Regular cardiac myocyte (primary cell): ENCODE measurements around the gene SARS2. TPM values are rescaled to one million over a fixed set of nuclear protein-coding genes. Genes with fewer than 3 reads are reported as not detected.

Experiments used
- total RNA-seq: library from RNA; depleted of rRNA; stranded (reverse); fragments of >200 nt; gene quantifications from 2 replicates; pipeline ENCODE4 v1.2.3, GENCODE V29; 2014

The SARS2 gene, protein sequence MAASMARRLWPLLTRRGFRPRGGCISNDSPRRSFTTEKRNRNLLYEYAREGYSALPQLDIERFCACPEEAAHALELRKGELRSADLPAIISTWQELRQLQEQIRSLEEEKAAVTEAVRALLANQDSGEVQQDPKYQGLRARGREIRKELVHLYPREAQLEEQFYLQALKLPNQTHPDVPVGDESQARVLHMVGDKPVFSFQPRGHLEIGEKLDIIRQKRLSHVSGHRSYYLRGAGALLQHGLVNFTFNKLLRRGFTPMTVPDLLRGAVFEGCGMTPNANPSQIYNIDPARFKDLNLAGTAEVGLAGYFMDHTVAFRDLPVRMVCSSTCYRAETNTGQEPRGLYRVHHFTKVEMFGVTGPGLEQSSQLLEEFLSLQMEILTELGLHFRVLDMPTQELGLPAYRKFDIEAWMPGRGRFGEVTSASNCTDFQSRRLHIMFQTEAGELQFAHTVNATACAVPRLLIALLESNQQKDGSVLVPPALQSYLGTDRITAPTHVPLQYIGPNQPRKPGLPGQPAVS
- total RNA-seq, result 8.7 and 13.0 TPM in 2 replicates

DNA sequence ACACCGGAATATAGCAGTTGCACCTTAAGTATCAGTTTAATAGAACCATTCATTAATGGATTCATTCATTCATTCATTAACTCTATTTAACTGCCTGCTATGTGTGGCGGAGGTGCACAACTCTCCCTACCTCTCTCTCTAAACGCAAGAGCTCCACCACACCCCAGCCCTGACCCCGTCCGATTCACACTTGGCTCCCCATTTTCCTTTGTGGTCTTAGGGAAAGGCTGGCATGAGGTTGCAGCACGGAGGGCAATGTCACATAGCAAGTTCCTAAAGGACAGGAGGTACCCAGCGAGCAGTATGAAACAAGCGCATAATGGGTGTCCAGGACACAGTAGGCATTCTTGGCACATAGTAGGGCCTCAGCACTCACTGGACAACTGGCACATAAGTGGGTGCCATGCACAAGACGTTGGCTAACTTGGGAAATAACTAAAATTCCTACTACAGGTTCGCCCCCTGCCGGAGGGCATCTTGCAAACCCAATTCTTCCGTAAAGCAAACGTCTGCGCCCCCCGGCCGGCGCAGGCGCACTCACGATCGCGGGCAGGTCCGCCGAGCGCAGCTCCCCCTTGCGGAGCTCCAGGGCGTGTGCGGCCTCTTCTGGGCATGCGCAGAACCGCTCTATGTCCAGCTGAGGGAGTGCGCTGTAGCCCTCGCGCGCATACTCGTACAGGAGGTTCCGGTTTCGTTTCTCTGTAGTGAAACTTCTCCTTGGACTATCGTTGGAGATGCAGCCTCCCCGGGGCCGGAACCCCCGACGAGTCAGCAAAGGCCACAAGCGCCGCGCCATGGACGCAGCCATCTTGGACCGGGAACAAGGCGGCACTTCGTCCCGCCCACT, at the start of gene SARS2:
SARS2 (minus strand) TSS at position 835 of the 847 bp plus-strand sequence; CDS start at position 808, 27 bp downstream.

DNA sequence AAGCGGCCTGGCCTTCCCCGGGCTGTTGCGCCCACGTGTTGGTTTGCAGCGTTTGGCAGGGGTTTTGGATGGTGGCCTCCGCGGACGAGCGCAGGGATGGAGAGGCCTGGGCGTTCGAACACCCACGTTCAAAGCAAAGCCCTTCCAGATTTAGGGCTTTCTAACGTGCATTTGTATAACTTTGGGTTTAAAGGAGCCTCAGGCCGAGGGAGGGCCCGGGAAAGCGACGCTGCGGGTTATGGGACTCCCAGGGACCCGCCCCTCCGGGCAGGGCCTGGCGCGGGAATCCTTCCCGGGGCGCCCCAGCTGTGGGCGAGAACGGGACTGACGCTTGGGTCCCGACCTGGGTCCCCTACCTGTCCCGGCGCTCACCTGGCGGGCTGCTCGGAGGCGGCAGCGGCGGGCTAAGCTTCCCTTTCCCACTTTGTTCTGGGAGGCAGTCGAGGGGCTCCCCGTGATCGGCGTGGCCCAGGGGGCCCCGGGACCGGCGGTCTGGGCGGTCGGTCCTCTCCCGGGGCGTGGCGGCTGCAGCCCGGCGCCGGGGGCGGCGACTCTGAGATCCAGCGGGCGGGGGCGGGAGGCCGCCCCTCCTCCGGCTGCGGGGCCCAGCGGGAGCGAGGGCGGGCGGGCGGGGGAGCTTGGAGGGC, 44.8 kb upstream of the SARS2 start, which contains the start of gene FBXO17:
FBXO17 (minus strand) TSS at position 529 of the 647 bp plus-strand sequence. CDS start 25,423 bp downstream, outside the sequence.

DNA sequence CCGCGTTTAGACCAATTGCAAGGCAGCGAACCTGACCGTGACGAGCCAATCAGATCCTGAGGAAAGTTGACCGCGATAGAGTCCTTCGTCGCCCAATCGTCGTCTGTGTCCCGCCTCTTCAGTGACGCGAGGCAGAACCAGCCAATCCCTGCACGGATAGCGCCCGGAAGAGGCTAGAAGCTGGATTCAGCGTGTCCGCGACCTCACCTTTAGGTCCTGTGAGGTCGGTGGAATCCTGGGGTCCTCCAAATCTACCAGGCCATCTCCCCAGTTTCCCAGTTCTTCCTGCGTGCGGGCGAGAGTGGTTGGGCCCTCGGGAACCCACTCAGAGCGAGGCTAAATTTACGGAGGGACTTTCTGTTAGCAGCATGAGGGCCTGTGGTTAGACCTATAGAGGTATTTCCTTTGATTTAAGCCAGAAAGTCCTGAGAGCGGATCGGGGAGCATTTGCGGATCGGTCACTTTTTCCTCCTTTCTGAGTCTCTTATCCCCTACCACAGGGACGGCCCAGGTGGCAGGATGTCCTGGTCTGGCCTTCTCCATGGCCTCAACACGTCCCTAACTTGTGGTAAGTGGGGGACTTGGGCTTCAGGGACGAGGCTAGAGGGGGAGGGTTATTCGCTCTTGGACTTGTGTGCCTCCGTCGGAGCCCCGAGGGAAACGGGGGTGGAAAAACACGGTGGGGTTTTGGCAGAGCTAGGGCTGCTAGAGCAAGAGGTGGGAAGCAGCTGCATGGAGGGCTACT, 385 bp upstream of the SARS2 start, which contains the start of gene MRPS12:
MRPS12 (plus strand) TSS at position 169 of the 745 bp plus-strand sequence; CDS start at position 520, 351 bp downstream.

DNA sequence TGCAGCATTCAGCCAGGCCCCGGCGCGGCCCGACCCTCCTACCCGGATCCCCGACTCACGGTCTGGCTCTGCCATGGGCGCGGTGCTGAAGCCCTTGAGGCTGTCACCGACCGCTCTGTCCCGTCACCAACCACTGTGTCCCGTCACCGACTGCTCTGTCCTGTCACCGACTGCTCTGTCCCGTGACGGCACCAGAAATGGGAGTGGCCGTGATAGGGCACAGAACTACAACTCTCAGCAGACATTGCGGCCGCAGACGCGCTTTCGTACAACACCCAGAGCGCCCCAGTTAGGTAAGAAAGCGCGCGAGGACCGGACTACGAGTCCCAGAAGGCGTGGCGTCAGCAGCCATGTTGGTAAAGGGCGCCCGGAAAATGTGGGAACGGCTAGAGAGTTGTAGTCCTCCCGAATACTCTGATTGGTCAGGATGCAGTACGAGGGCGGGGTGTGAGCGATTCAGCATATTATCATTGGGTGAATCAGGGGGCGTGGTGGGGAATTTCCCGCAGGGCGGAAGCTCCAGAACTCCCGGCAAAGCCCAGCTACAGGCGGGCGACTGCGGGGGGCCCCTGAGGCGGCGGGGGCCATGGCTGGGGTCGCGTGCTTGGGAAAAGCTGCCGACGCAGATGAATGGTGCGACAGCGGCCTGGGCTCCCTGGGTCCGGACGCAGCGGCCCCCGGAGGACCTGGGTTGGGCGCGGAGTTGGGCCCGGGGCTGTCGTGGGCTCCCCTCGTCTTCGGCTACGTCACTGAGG, 30.9 kb downstream of the SARS2 start, which contains the start of the genes NFKBIB and SIRT2:
NFKBIB (plus strand) TSS at position 523 of the 755 bp plus-strand sequence; CDS start at position 587, 64 bp downstream.
SIRT2 (minus strand) TSS at position 172 of the 755 bp plus-strand sequence; CDS start at position 75, 97 bp downstream.

DNA sequence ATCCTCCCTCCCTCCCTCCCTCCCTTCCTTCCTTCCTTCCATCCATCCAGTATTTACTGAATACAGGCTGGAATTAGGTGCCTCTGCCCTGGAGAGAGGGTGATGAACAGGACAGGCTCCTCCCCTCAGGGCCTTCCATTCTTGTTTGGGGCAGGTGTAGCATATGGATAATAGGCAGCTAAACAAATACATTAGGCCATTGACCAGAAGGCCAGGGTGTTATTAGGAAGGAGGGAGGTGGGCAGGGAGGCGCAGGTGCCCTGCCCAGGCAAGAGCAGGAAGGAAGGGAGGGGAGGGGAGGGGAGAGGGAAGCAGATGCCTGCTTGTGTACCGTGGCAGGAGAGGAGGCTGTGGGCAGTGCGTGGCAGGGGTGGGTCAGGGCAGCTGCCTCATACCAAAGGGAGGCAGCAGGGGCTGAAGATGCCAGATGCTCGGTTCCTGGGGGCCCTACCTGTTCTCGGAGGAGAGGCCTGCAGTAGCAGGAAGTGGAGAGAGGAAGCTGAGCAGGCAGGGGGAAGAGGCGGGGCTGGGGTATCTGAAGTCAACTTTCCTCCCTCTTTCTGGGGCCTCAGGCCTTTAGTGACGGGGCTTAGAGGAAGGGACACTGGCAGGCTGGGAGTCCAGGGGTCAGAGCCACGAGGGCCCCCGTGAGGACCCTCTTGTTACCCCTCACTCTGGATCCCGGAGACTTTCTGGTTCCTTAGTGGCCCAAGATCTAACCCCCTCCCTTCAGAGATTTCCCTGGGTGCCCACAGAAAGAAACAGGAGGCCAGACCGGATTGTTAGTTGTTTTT, 52.6 kb downstream of the SARS2 start, which contains the start of gene RINL:
RINL (minus strand) TSS at position 495 of the 794 bp plus-strand sequence. CDS start 1,533 bp downstream, outside the sequence.

Other genes with a start within 250 kb of the SARS2 start
- 0.28 TPM in 1 of 2 replicates, not detected in the other for gene CAPN12, start 186.3 kb downstream of the SARS2 start, total RNA-seq
- gene LGALS7, start 157.2 kb downstream of the SARS2 start, total RNA-seq, result not detected in 2 replicates
- gene LGALS7B, start 141.6 kb downstream of the SARS2 start, total RNA-seq, result not detected in 2 replicates
- under 0.01 TPM in 1 of 2 replicates, not detected in the other for gene LGALS4, start 117.8 kb downstream of the SARS2 start, total RNA-seq
- 12.4 and 14.6 TPM in 2 replicates for gene ECH1, start 99.0 kb downstream of the SARS2 start, total RNA-seq
- 167 and 308 TPM in 2 replicates for gene HNRNPL, start 80.8 kb downstream of the SARS2 start, total RNA-seq
- 2.7 and 3.1 TPM in 2 replicates for gene RINL, start 52.5 kb downstream of the SARS2 start, total RNA-seq
- 45.8 and 54.4 TPM in 2 replicates for gene SIRT2, start 31.1 kb downstream of the SARS2 start, total RNA-seq
- 9.9 and 15.7 TPM in 2 replicates for gene NFKBIB, start 30.8 kb downstream of the SARS2 start, total RNA-seq
- 0.28 TPM in 1 of 2 replicates, not detected in the other for gene CCER2, start 18.6 kb downstream of the SARS2 start, total RNA-seq
- gene MRPS12, start 181 bp upstream of the SARS2 start, total RNA-seq, result 20.9 and 47.7 TPM in 2 replicates
- 20.6 and 24.0 TPM in 2 replicates for gene FBXO17, start 45.0 kb upstream of the SARS2 start, total RNA-seq
- 1.7 and 3.4 TPM in 2 replicates for gene FBXO27, start 101.8 kb upstream of the SARS2 start, total RNA-seq
- gene ACP7, start 153.6 kb upstream of the SARS2 start, total RNA-seq, result 0.56 and 1.7 TPM in 2 replicates
- gene PAK4, start 195.0 kb upstream of the SARS2 start, total RNA-seq, result 3.7 and 5.9 TPM in 2 replicates